ENCODE results near the gene FLNB. TPM values are rescaled to one million over a fixed set of nuclear protein-coding genes. Genes with fewer than 3 reads are reported as not detected.
A peak's percentile ranks its signal among the peaks of the same experiment; 100 is the strongest.

FLNB gene
- polyA plus RNA-seq, 3 donors, result 0.47 to 4.0 (median 2.1) TPM

- Histone ChIP-seq H3K9ac (ENCODE audit: insufficient read depth, low read length, poor library complexity, severe bottlenecking) (no peak overlapping the region), H3K4me1 (ENCODE audit: control insufficient read depth in 1 of 2, insufficient read depth in 2 of 2, low read length in 2 of 2) (peaks cover 6 to 10% of the 10 kb centered on the region in 2 donors), H3K4me3 (replicated peaks in 1 of 3; ENCODE audit: low read depth in 2 of 3, low read length in 3 of 3) (no peak overlapping the region), H3K27ac (ENCODE audit: low read depth in 1 of 2, low read length in 2 of 2) (no peak overlapping the region), H2AFZ (ENCODE audit: insufficient read depth, low read depth, low read length, poor library complexity, severe bottlenecking) (no peak overlapping the region), H4K20me1 (ENCODE audit: insufficient read depth, low read length) (no peaks in the 10 kb centered on the region), H3K9me3 (replicated peaks in 1 of 2; ENCODE audit: control insufficient read depth in 1 of 2, insufficient read depth in 1 of 2, low read length in 2 of 2) (no peaks in the 10 kb centered on the region), H3K36me3 (replicated peaks in 1 of 2; ENCODE audit: control insufficient read depth in 1 of 2, insufficient read depth in 2 of 2, low read length in 2 of 2) (peaks cover 9 to 73% of the 10 kb centered on the region in 2 donors), H3K4me2 (replicated peaks; ENCODE audit: extremely low read depth, low read length, poor library complexity, severe bottlenecking) (no peak overlapping the region), H3K79me2 (ENCODE audit: insufficient read depth, low read length) (no peaks in the 10 kb centered on the region), H3K27me3 (ENCODE audit: control insufficient read depth in 2 of 2, insufficient read depth in 2 of 2, low read length in 2 of 2) (no peaks in the 10 kb centered on the region)
- Mint-ChIP-seq H3K4me1 (peaks cover 10% of the 10 kb centered on the region), H3K36me3 (peaks cover 57 to 70% of the 10 kb centered on the region in 2 donors), H3K27ac (peak overlapping the region in 1 of 7 donors; percentile 5), H3K27me3 (ENCODE audit: low read depth in 3 of 3) (no peaks in the 10 kb centered on the region), H3K4me3 (no peak overlapping the region), H3K9me3 (no peaks in the 10 kb centered on the region)
- 88% methylated on average over 12 of the region's 14 CpGs for WGBS (ENCODE audit: insufficient coverage)
- no peak for DNase-seq
- TF ChIP-seq CTCF (IDR thresholded peaks at IDR 0.05), result no peak
- intact Hi-C loops (cut with micrococcal nuclease), result no loop called here
Measured at GRCh38 chr3:58117561-58118181, 109.4 kb downstream of the FLNB start.

- H3K27me3 ChIP-seq (ENCODE audit: control insufficient read depth in 2 of 2, insufficient read depth in 2 of 2, low read length in 2 of 2), result no peaks in the 10 kb centered on the region
- H3K9ac ChIP-seq (ENCODE audit: insufficient read depth, low read length, poor library complexity, severe bottlenecking), result no peak overlapping the region
- intact Hi-C loops (cut with micrococcal nuclease), result no loop called here
- no peak overlapping the region for H2AFZ ChIP-seq (ENCODE audit: insufficient read depth, low read depth, low read length, poor library complexity, severe bottlenecking)
- no peak overlapping the region for H3K27ac ChIP-seq (ENCODE audit: low read depth in 1 of 2, low read length in 2 of 2)
- Mint-ChIP-seq H3K9me3 (no peaks in the 10 kb centered on the region), H3K4me1 (peaks cover 10% of the 10 kb centered on the region), H3K27ac (no peak overlapping the region), H3K4me3 (no peak overlapping the region), H3K27me3 (ENCODE audit: low read depth in 3 of 3) (no peaks in the 10 kb centered on the region), H3K36me3 (peaks cover 62 to 73% of the 10 kb centered on the region in 2 donors)
- TF ChIP-seq CTCF (IDR thresholded peaks at IDR 0.05), result no peak
- 100% methylated on average over 1 of the region's 6 CpGs for WGBS (ENCODE audit: insufficient coverage)
- no peaks in the 10 kb centered on the region for H3K79me2 ChIP-seq (ENCODE audit: insufficient read depth, low read length)
- H4K20me1 ChIP-seq (ENCODE audit: insufficient read depth, low read length), result no peaks in the 10 kb centered on the region
- no peaks in the 10 kb centered on the region for H3K9me3 ChIP-seq (replicated peaks in 1 of 2; ENCODE audit: control insufficient read depth in 1 of 2, insufficient read depth in 1 of 2, low read length in 2 of 2)
- H3K36me3 ChIP-seq (replicated peaks in 1 of 2; ENCODE audit: control insufficient read depth in 1 of 2, insufficient read depth in 2 of 2, low read length in 2 of 2), result peaks cover 16 to 75% of the 10 kb centered on the region in 2 donors
- no peak for DNase-seq
- no peak overlapping the region for H3K4me3 ChIP-seq (replicated peaks in 1 of 3; ENCODE audit: low read depth in 2 of 3, low read length in 3 of 3)
- H3K4me1 ChIP-seq (ENCODE audit: control insufficient read depth in 1 of 2, insufficient read depth in 2 of 2, low read length in 2 of 2), result peaks cover 6 to 10% of the 10 kb centered on the region in 2 donors
- H3K4me2 ChIP-seq (replicated peaks; ENCODE audit: extremely low read depth, low read length, poor library complexity, severe bottlenecking), result no peak overlapping the region
Measured at GRCh38 chr3:58119186-58119585, 111.0 kb downstream of the FLNB start.
